Natural killer cell (primary cell): ENCODE measurements around the gene ITSN2. TPM values are rescaled to one million over a fixed set of nuclear protein-coding genes. Genes with fewer than 3 reads are reported as not detected.

Source experiments
- ATAC-seq, 3 donors: fragments of 150-1000 bp in 2 of 3; fragments of 200-7000 bp in 1 of 3; cut with Tn5 transposase; 1 replicate in 1 of 3; 2 replicates in 2 of 3; pipeline ENCODE4 v1.10.0; 2021; ENCODE audit warnings: mild to moderate bottlenecking in 2 of 3, moderate library complexity in 2 of 3
- DNase-seq, 2 donors: peaks; one replicate each; pipeline versions ENCODE4 v3.0.0 to v3.0.0-alpha.2; 2013 to 2021; ENCODE audit warnings: mixed read lengths in 1 of 2
- H3K27ac ChIP-seq: one replicate; pipeline ENCODE4 v1.5.1; 2013; ENCODE audit warnings: mild to moderate bottlenecking, low read length
- H3K27me3 ChIP-seq: one replicate; pipeline ENCODE4 v1.6.1; 2013; ENCODE audit warnings: low read length; ENCODE audit not compliant: control insufficient read depth, insufficient read depth
- H3K36me3 ChIP-seq: one replicate; pipeline ENCODE4 v1.6.1; 2013; ENCODE audit warnings: low read length; ENCODE audit not compliant: control insufficient read depth, insufficient read depth
- H3K4me1 ChIP-seq: one replicate; pipeline ENCODE4 v1.6.1; 2013; ENCODE audit warnings: low read length; ENCODE audit not compliant: control insufficient read depth, insufficient read depth
- H3K4me3 ChIP-seq: one replicate; pipeline ENCODE4 v1.5.1; 2013; ENCODE audit warnings: low read length
- H3K9me3 ChIP-seq: one replicate; pipeline ENCODE4 v1.6.1; 2013; ENCODE audit warnings: low read length; ENCODE audit not compliant: control insufficient read depth, insufficient read depth
- H3K27ac Mint-ChIP-seq, 2 donors: one replicate each; pipeline ENCODE4 v1.8.0; 2022; ENCODE audit warnings: mild to moderate bottlenecking in 2 of 2, mixed read lengths in 2 of 2, moderate library complexity in 1 of 2
- H3K27me3 Mint-ChIP-seq, 2 donors: one replicate each; pipeline ENCODE4 v1.8.0; 2022; ENCODE audit warnings: low read depth in 2 of 2, mixed read lengths in 2 of 2
- H3K36me3 Mint-ChIP-seq: one replicate; pipeline ENCODE4 v1.8.0; 2022; ENCODE audit warnings: mixed read lengths
- H3K4me1 Mint-ChIP-seq, 2 donors: one replicate each; pipeline ENCODE4 v1.8.0; 2022; ENCODE audit warnings: mixed read lengths in 2 of 2
- H3K4me3 Mint-ChIP-seq: one replicate; pipeline ENCODE4 v1.8.0; 2022; ENCODE audit warnings: mild to moderate bottlenecking, moderate library complexity, mixed read lengths
- H3K9me3 Mint-ChIP-seq, 2 donors: one replicate each; pipeline ENCODE4 v1.8.0; 2022; ENCODE audit warnings: mixed read lengths in 2 of 2
- CTCF ChIP-seq: fragments of 200-600 bp; IDR thresholded peaks from one replicate; pipeline ENCODE4 v1.8.0; 2022; ENCODE audit warnings: antibody characterized with exemption
- WGBS: methylation state at CpG from one replicate; pipeline ENCODE4 v1.1.7; 2013; ENCODE audit warnings: missing lambda C conversion rate; ENCODE audit not compliant: insufficient coverage; 5-methylcytosine and 5-hydroxymethylcytosine counted together
- intact Hi-C: fragments of 100-400 bp; cut with micrococcal nuclease; formaldehyde crosslinking; loops from one replicate; pipeline ENCODE4 v1.14.2; 2022
- total RNA-seq, 4 donors: library from RNA; stranded (reverse); fragments of 120-200 nt in 1 of 4; gene quantifications; one replicate each; pipeline versions ENCODE4 v1.2.3 to v1.2.4, GENCODE V29; 2013 to 2022

Gene ITSN2
- total RNA-seq, 3 donors from 2014 or later (not counting 1 experiment from before 2014, with no cell fraction given): 101 to 118 (median 115) TPM

- H3K27ac ChIP-seq: no peak overlapping the region
- no peaks in the 10 kb centered on the region for H3K27me3 ChIP-seq
- no peaks in the 10 kb centered on the region for H3K9me3 ChIP-seq
- ATAC-seq: no peak
- no peaks in the 10 kb centered on the region for H3K27me3 Mint-ChIP-seq
- no peak for DNase-seq
- TF ChIP-seq CTCF: no peak
- H3K4me3 Mint-ChIP-seq: no peak overlapping the region
- H3K4me1 Mint-ChIP-seq: no peaks in the 10 kb centered on the region
- 96% methylated on average over 5 of the region's 5 CpGs for WGBS
- H3K9me3 Mint-ChIP-seq: no peaks in the 10 kb centered on the region
- H3K36me3 Mint-ChIP-seq: no peaks in the 10 kb centered on the region
- H3K4me1 ChIP-seq: no peaks in the 10 kb centered on the region
- no peak overlapping the region for H3K4me3 ChIP-seq
- H3K27ac Mint-ChIP-seq: no peak overlapping the region
- intact Hi-C loops: no loop called here
- H3K36me3 ChIP-seq: no peaks in the 10 kb centered on the region
Observed at GRCh38 chr2:24158131-24158530, 202.2 kb downstream of the ITSN2 start.

- H3K27me3 ChIP-seq: no peaks in the 10 kb centered on the region
- H3K4me1 ChIP-seq: no peaks in the 10 kb centered on the region
- no peak overlapping the region for H3K27ac Mint-ChIP-seq
- no peaks in the 10 kb centered on the region for H3K27me3 Mint-ChIP-seq
- ATAC-seq (no peak), DNase-seq (no peak)
- WGBS: 100% methylated on average over 4 of the region's 4 CpGs
- TF ChIP-seq CTCF: no peak
- no peaks in the 10 kb centered on the region for H3K4me1 Mint-ChIP-seq
- intact Hi-C loops: no loop called here
- H3K9me3 Mint-ChIP-seq: no peaks in the 10 kb centered on the region
- no peaks in the 10 kb centered on the region for H3K9me3 ChIP-seq
- peaks cover 14% of the 10 kb centered on the region for H3K36me3 Mint-ChIP-seq
- no peak overlapping the region for H3K4me3 ChIP-seq
- peaks cover 3% of the 10 kb centered on the region for H3K36me3 ChIP-seq
- H3K4me3 Mint-ChIP-seq: no peak overlapping the region
- H3K27ac ChIP-seq: no peak overlapping the region
Observed at GRCh38 chr2:24153478-24153877, 206.9 kb downstream of the ITSN2 start.

Other genes with a start within 250 kb of the ITSN2 start
- not detected for gene PFN4, start 237.2 kb downstream of the ITSN2 start, total RNA-seq
- gene FAM228B, start 237.1 kb downstream of the ITSN2 start, total RNA-seq: 10 to 100 TPM; 31.4 to 35.9 (median 31.5) TPM
- gene FAM228A, start 185.5 kb downstream of the ITSN2 start, total RNA-seq: under 1 TPM in 2 of 3 donors, not detected in 1; 0.34 to 0.82 TPM
- gene NCOA1, start 130.7 kb upstream of the ITSN2 start, total RNA-seq: 100 to 1,000 TPM; 122 to 149 (median 124) TPM